ENCODE data around the gene ALAD. TPM values are rescaled to one million over a fixed set of nuclear protein-coding genes. Genes with fewer than 3 reads are reported as not detected.
A peak's percentile ranks its signal among the peaks of the same experiment; 100 is the strongest.

ALAD gene
- total and polyA plus RNA-seq, 9 of the 15 experiments (the other 6 are each of a cell fraction or from before 2014, with no cell fraction given): 1.3 to 12.7 (median 6.8) TPM

DNA sequence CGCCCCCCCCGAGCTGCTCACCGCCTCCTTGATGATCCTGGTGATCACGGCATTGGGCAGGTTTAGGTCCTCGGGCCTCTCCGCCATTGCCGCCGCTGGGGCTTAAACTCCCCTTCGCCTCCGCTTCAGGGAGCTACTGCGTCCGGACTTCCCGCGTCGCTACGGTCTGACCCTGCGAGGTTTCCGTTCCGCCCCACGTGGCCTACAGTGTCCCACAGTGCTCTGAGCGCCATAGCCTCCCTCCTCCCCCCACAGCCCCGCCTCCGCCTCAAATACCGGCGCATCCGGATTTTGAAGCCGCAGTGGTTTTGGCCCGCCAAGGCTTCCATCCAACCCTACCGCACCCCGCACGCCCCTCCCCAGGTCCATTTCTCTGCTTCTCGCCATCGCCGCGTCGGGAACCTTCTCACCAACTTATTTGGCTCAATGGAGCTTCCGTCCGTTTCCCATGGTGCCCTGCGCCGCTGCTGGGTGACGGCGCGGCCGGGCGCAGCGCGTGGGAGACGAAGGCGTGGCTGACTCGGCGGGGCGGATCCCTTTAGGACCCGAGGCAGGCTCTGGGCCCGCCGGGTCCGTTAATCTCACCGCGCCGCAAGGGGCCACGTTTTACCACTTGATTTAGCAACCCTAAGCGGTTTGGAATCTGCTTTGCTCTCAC is 9.3 kb upstream of the ALAD start, which contains the start of the genes C9orf43 and POLE3 (continued):
- TF ChIP-seq GTF2A2 (tag; IDR thresholded peaks at IDR 0.05): no peak
- TF ChIP-seq, protein P1, sequence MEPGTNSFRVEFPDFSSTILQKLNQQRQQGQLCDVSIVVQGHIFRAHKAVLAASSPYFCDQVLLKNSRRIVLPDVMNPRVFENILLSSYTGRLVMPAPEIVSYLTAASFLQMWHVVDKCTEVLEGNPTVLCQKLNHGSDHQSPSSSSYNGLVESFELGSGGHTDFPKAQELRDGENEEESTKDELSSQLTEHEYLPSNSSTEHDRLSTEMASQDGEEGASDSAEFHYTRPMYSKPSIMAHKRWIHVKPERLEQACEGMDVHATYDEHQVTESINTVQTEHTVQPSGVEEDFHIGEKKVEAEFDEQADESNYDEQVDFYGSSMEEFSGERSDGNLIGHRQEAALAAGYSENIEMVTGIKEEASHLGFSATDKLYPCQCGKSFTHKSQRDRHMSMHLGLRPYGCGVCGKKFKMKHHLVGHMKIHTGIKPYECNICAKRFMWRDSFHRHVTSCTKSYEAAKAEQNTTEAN (CRISPR knock-in tag; IDR thresholded peaks at IDR 0.05): no peak
- peak; percentile 94 for TF ChIP-seq C11orf30 (IDR thresholded peaks at IDR 0.05; ENCODE audit: low read depth)
- TF ChIP-seq ZNF184 (CRISPR knock-in tag; IDR thresholded peaks at IDR 0.05): no peak
- TF ChIP-seq HDAC8 (tag; IDR thresholded peaks at IDR 0.05): no peak
- TF ChIP-seq ZKSCAN3 (CRISPR knock-in tag; IDR thresholded peaks at IDR 0.05): no peak
- peak; percentile 90 for TF ChIP-seq CEBPB (tag; IDR thresholded peaks at IDR 0.05)
- TF ChIP-seq RAD21 (CRISPR knock-in tag; conservative IDR thresholded peaks at IDR 0.05 in 1 of 2, IDR thresholded peaks at IDR 0.05 in 1 of 2): peak in 1 of 2 experiments; percentile 17; a peak in 1 of 4 replicates
- TF ChIP-seq TOE1 (IDR thresholded peaks at IDR 0.05; ENCODE audit: borderline replicate concordance): peak; percentile 95
- peak; percentile 36; the same call in 1 of the 2 replicates for TF ChIP-seq TOE1 (CRISPR knock-in tag; IDR thresholded peaks at IDR 0.05; ENCODE audit: borderline replicate concordance, low read depth)
- peak; percentile 30; the same call in 1 of the 2 replicates for TF ChIP-seq TAF7 (tag; IDR thresholded peaks at IDR 0.05)
- TF ChIP-seq ILK (tag; IDR thresholded peaks at IDR 0.05; ENCODE audit: borderline replicate concordance, low read depth): no peak
- peak; percentile 92 for TF ChIP-seq SP1 (CRISPR knock-in tag; IDR thresholded peaks at IDR 0.05)
- peak; percentile 93 for TF ChIP-seq HMGN3 (IDR thresholded peaks at IDR 0.05; ENCODE audit: borderline replicate concordance, extremely low read depth, insufficient read length, low read depth, low read length)
- TF ChIP-seq, protein P2, sequence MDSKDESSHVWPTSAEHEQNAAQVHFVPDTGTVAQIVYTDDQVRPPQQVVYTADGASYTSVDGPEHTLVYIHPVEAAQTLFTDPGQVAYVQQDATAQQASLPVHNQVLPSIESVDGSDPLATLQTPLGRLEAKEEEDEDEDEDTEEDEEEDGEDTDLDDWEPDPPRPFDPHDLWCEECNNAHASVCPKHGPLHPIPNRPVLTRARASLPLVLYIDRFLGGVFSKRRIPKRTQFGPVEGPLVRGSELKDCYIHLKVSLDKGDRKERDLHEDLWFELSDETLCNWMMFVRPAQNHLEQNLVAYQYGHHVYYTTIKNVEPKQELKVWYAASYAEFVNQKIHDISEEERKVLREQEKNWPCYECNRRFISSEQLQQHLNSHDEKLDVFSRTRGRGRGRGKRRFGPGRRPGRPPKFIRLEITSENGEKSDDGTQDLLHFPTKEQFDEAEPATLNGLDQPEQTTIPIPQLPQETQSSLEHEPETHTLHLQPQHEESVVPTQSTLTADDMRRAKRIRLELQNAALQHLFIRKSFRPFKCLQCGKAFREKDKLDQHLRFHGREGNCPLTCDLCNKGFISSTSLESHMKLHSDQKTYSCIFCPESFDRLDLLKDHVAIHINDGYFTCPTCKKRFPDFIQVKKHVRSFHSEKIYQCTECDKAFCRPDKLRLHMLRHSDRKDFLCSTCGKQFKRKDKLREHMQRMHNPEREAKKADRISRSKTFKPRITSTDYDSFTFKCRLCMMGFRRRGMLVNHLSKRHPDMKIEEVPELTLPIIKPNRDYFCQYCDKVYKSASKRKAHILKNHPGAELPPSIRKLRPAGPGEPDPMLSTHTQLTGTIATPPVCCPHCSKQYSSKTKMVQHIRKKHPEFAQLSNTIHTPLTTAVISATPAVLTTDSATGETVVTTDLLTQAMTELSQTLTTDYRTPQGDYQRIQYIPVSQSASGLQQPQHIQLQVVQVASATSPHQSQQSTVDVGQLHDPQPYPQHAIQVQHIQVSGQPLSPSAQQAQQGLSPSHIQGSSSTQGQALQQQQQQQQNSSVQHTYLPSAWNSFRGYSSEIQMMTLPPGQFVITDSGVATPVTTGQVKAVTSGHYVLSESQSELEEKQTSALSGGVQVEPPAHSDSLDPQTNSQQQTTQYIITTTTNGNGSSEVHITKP (IDR thresholded peaks at IDR 0.05; ENCODE audit: partially characterized antibody): peak; percentile 83
- no peak for TF ChIP-seq TSC22D4 (tag; IDR thresholded peaks at IDR 0.05)
- TF ChIP-seq SRSF3 (IDR thresholded peaks at IDR 0.05; ENCODE audit: insufficient read depth, low read length): no peak
- peak; percentile 64; the same call in 1 of the 2 replicates for TF ChIP-seq ELF2 (CRISPR knock-in tag; IDR thresholded peaks at IDR 0.05)
- TF ChIP-seq, protein P3, sequence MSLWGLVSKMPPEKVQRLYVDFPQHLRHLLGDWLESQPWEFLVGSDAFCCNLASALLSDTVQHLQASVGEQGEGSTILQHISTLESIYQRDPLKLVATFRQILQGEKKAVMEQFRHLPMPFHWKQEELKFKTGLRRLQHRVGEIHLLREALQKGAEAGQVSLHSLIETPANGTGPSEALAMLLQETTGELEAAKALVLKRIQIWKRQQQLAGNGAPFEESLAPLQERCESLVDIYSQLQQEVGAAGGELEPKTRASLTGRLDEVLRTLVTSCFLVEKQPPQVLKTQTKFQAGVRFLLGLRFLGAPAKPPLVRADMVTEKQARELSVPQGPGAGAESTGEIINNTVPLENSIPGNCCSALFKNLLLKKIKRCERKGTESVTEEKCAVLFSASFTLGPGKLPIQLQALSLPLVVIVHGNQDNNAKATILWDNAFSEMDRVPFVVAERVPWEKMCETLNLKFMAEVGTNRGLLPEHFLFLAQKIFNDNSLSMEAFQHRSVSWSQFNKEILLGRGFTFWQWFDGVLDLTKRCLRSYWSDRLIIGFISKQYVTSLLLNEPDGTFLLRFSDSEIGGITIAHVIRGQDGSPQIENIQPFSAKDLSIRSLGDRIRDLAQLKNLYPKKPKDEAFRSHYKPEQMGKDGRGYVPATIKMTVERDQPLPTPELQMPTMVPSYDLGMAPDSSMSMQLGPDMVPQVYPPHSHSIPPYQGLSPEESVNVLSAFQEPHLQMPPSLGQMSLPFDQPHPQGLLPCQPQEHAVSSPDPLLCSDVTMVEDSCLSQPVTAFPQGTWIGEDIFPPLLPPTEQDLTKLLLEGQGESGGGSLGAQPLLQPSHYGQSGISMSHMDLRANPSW (CRISPR knock-in tag; IDR thresholded peaks at IDR 0.05): peak; percentile 23; the same call in 1 of the 2 replicates
